BLaER1 (cell line): ENCODE results near the gene DCDC1.

ENCODE experiments used
- H3K27ac ChIP-seq: shearing (Covaris generic); formaldehyde crosslinking; 2 replicates; pipeline ENCODE4 v1.8.1; 2022
- H3K27me3 ChIP-seq: shearing (Covaris generic); formaldehyde crosslinking; 2 replicates; pipeline ENCODE4 v1.8.1; 2022
- H3K36me3 ChIP-seq: shearing (Covaris generic); formaldehyde crosslinking; 2 replicates; pipeline ENCODE4 v1.8.1; 2022
- H3K4me1 ChIP-seq: shearing (Covaris generic); formaldehyde crosslinking; 2 replicates; pipeline ENCODE4 v1.8.1; 2022
- H3K4me2 ChIP-seq: shearing (Covaris generic); formaldehyde crosslinking; 2 replicates; pipeline ENCODE4 v1.8.1; 2022
- H3K4me3 ChIP-seq: shearing (Covaris generic); formaldehyde crosslinking; 2 replicates; pipeline ENCODE4 v1.8.1; 2022
- H3K9ac ChIP-seq: shearing (Covaris generic); formaldehyde crosslinking; 2 replicates; pipeline ENCODE4 v1.8.1; 2022
- H3K9me3 ChIP-seq: shearing (Covaris generic); formaldehyde crosslinking; 2 replicates; pipeline ENCODE4 v1.8.1; 2022
- H4K20me1 ChIP-seq: shearing (Covaris generic); formaldehyde crosslinking; 2 replicates; pipeline ENCODE4 v1.8.1; 2022
- Cebpa-rat ChIP-seq: shearing (Covaris generic); IDR thresholded peaks from 2 replicates; pipeline ENCODE4 v1.8.1; 2022

DCDC1 gene

DNA sequence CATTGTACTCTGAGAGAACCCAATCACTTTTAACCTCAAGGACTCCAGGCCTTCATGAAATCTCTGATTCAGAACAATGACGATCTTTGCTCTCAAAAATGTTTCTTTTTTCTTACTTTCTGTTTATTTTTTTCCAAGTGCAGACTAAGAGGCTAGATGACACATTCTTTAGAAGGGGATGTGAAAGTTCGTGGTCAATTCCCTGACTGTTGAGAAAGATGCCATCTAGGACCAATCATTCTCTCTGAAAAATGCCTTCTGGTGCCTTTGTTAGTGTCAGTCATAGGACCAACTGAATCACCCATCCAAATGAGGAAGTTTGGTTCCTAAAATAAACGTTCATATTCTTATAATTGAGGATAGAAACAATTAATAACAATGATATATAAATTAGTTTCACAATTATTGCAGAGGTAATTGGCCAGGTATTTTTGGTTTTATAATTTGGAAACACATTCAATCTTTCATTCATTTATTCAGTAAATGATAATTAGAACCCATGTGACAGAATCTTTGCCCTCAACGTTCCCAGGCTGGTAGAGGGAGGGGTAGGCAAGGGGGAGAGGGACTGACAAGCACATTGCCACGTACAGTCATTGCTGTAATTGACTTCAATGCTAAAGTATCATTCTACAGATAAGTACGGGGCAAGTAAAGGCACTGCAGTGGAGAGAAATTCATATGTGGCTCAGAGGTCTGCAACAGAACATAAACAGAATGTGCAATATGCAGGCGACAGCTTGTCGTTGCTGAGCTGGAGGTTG, 450.0 kb downstream of the DCDC1 start:
- no peaks in the 10 kb centered on the region for H3K27me3 ChIP-seq
- no peak overlapping the region for H3K4me3 ChIP-seq
- H3K27ac ChIP-seq: no peak overlapping the region
- H3K4me1 ChIP-seq: peaks cover 13% of the 10 kb centered on the region; the same call in 1 of the 2 replicates
- peak overlapping the region; percentile 25; the same call in 1 of the 2 replicates for H3K4me2 ChIP-seq
- no peaks in the 10 kb centered on the region for H3K9me3 ChIP-seq
- no peak overlapping the region for H3K9ac ChIP-seq
- no peak for TF ChIP-seq Cebpa-rat
- no peaks in the 10 kb centered on the region for H3K36me3 ChIP-seq
- H4K20me1 ChIP-seq: no peaks in the 10 kb centered on the region

DNA sequence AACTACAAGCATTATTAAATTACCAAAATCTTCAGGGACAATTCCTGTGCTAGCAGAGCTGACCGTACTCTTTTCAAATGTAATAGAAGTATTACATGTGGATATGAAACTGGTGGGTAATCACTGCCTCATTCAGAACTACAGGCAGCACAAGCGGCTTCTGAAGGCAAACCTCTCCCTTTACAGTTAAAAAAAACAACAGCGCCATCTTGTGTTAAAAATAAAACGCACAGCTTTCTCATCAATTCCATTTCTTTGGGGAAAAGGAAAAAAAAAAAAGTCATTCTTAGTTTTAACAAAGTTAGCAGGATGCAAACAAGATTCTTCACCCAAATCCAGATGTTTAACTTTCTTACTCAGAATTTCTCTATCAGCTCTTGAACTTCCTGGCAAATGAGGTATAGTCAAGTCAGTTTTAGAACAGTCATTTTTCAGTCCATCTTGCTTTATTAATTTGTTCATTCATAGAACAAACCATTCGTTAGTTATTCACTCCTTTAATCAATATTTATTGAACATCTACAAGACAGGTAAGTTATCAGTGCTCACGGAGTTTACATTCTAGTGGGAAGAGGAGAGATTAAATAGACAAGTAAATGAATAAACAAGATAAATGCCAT, 451.6 kb downstream of the DCDC1 start:
- no peaks in the 10 kb centered on the region for H3K9me3 ChIP-seq
- no peak overlapping the region for H3K9ac ChIP-seq
- no peak overlapping the region for H3K4me3 ChIP-seq
- H3K4me2 ChIP-seq: no peak overlapping the region
- H3K27ac ChIP-seq: no peak overlapping the region
- no peak for TF ChIP-seq Cebpa-rat
- no peaks in the 10 kb centered on the region for H3K36me3 ChIP-seq
- no peaks in the 10 kb centered on the region for H3K27me3 ChIP-seq
- peaks cover 13% of the 10 kb centered on the region; the same call in 1 of the 2 replicates for H3K4me1 ChIP-seq
- no peaks in the 10 kb centered on the region for H4K20me1 ChIP-seq

DNA sequence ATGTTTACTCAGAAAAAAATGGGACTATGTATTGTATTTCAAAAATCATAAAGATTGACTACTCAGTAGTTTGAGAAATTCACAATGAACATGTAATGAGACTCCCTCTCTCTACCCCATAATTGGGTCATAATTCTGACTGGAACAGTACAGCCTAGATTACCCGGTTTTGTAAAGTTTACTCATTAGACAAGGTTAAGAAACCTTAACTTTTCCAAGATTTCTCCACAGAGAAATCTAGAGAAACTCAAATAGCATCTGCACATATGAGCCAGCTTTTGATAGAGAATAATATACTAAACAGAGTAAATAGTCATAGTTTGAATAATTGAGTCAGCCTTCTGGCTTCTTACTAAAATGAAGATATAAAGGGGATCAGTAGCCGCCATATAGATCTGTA, 452.3 kb downstream of the DCDC1 start:
- no peaks in the 10 kb centered on the region for H3K36me3 ChIP-seq
- no peak overlapping the region for H3K4me2 ChIP-seq
- H4K20me1 ChIP-seq: no peaks in the 10 kb centered on the region
- H3K4me3 ChIP-seq: no peak overlapping the region
- no peak for TF ChIP-seq Cebpa-rat
- H3K4me1 ChIP-seq: peaks cover 13% of the 10 kb centered on the region; the same call in 1 of the 2 replicates
- no peaks in the 10 kb centered on the region for H3K9me3 ChIP-seq
- H3K9ac ChIP-seq: no peak overlapping the region
- no peak overlapping the region for H3K27ac ChIP-seq
- no peaks in the 10 kb centered on the region for H3K27me3 ChIP-seq

DNA sequence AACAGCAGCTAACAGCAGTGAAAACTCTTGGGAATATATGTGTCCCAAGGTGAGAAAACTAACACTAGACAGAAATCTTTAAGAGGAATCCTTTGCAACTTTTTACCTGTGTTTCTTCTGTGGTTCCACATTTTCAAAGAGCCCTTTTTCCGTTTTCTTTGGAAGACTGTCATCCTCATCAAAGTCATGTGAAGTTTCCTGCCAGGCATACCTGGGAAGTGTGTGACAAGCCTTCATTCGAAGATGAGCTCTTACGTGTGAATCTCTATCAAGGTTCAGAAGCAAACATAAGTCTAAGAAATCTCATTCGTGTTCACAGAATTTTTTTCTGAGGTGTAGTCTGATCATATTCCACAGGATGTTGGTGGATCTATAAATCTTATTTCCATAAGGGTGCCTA, 452.8 kb downstream of the DCDC1 start:
- no peaks in the 10 kb centered on the region for H3K9me3 ChIP-seq
- H3K4me1 ChIP-seq: peaks cover 13% of the 10 kb centered on the region; the same call in 1 of the 2 replicates
- no peak overlapping the region for H3K27ac ChIP-seq
- H3K4me3 ChIP-seq: no peak overlapping the region
- H3K4me2 ChIP-seq: no peak overlapping the region
- no peak for TF ChIP-seq Cebpa-rat
- H3K27me3 ChIP-seq: no peaks in the 10 kb centered on the region
- no peaks in the 10 kb centered on the region for H3K36me3 ChIP-seq
- H3K9ac ChIP-seq: no peak overlapping the region
- no peaks in the 10 kb centered on the region for H4K20me1 ChIP-seq

DNA sequence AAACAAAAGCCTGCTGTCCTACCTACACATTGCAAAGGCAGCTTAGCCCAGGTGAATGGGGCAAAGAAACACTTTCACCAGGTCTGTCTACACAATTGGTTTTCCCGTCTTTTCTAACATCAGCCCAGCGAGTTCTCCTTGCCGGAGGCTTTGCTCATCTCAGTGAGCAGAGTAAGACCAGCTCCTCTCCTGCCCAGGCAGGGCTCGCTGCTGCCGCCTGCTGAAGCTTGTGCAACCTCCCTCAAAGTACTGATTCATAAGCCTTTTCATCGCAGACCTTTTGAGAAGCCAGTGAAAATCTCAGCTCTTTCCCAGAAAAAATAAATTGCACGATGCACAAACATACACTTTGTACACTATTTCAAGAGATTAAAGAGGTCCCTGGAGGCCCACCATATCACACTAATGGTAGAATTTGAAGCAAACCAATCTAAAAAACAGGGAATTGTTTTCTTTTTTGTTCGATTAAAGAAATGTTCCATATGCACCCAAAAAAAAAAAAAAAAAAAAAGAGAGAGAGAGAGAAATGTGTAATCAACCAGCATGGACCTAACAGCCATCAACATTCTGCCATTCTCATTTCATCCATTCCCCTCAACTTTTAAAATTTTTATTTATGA, 455.3 kb downstream of the DCDC1 start:
- H3K4me1 ChIP-seq: peaks cover 5% of the 10 kb centered on the region; the same call in 1 of the 2 replicates
- H3K4me2 ChIP-seq: no peak overlapping the region
- no peaks in the 10 kb centered on the region for H3K36me3 ChIP-seq
- H3K9me3 ChIP-seq: no peaks in the 10 kb centered on the region
- H3K27me3 ChIP-seq: no peaks in the 10 kb centered on the region
- no peaks in the 10 kb centered on the region for H4K20me1 ChIP-seq
- H3K27ac ChIP-seq: no peak overlapping the region
- no peak for TF ChIP-seq Cebpa-rat
- H3K4me3 ChIP-seq: no peak overlapping the region
- H3K9ac ChIP-seq: no peak overlapping the region

DNA sequence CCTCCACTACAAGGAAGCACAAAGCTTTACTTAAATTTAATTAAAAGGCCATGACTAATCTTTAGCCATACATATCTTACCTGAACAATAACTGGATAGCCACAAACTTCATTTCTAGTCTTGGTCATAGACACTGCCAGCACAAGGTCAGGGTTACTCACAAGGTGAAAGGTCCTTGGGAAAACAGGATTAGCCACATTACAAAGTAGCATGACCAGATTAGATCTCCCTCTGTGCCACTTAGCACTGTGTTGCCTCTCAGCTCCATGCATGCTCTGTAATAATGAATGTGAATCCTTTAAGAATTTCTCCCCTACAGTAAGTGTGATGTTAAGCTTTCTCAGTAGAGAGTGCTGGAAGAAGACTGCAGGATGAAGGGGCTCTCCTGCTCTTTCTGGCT, 458.3 kb downstream of the DCDC1 start:
- Histone ChIP-seq H3K27me3 (no peaks in the 10 kb centered on the region), H3K36me3 (no peaks in the 10 kb centered on the region), H3K4me3 (no peak overlapping the region), H3K9ac (no peak overlapping the region), H3K27ac (no peak overlapping the region), H3K9me3 (no peaks in the 10 kb centered on the region), H4K20me1 (no peaks in the 10 kb centered on the region), H3K4me1 (no peaks in the 10 kb centered on the region), H3K4me2 (no peak overlapping the region)
- no peak for TF ChIP-seq Cebpa-rat

DNA sequence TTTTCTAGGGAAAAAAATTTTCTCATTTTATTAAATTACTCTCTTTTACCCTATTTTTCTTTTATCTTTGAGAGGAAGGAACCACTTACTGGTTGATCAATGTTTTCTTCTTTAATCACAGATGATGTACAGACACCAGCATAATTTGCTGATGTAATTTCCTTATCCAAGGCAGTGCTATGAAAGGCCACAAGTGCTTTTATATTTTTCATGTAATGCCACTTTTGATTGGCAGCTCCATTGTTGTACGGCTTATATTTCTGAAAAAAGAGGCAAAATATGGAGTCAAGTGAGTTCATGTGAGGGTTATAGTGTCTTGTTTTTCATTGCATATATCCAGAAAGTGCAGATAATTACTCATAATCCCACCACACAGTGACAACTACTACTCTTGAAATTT, 460.7 kb downstream of the DCDC1 start:
- Histone ChIP-seq H3K4me2 (no peak overlapping the region), H3K9me3 (no peaks in the 10 kb centered on the region), H3K27me3 (no peaks in the 10 kb centered on the region), H3K27ac (no peak overlapping the region), H3K9ac (no peak overlapping the region), H3K4me3 (no peak overlapping the region), H4K20me1 (no peaks in the 10 kb centered on the region), H3K36me3 (no peaks in the 10 kb centered on the region), H3K4me1 (no peaks in the 10 kb centered on the region)
- no peak for TF ChIP-seq Cebpa-rat

DNA sequence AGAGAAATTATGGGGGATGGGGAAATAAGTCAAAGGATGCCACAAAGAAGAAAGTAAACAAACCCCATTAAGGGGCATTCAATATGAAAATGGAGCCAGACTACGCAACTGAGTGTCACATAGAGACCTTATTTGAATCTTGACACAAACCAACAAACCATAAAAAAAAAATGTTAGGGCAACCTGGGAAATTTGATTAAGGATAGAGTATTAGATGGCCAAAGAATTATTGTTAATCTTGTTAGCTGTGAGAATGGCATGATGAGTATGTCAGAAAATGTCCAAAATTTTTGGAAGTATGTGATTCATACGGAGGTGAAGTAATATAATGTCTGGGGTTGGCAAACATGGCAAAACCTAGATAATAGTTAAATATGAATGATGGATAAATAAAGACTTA, 461.3 kb downstream of the DCDC1 start:
- Histone ChIP-seq H3K9me3 (no peaks in the 10 kb centered on the region), H3K4me1 (no peaks in the 10 kb centered on the region), H4K20me1 (no peaks in the 10 kb centered on the region), H3K27me3 (no peaks in the 10 kb centered on the region), H3K9ac (no peak overlapping the region), H3K27ac (no peak overlapping the region), H3K4me2 (no peak overlapping the region), H3K36me3 (no peaks in the 10 kb centered on the region), H3K4me3 (no peak overlapping the region)
- no peak for TF ChIP-seq Cebpa-rat

DNA sequence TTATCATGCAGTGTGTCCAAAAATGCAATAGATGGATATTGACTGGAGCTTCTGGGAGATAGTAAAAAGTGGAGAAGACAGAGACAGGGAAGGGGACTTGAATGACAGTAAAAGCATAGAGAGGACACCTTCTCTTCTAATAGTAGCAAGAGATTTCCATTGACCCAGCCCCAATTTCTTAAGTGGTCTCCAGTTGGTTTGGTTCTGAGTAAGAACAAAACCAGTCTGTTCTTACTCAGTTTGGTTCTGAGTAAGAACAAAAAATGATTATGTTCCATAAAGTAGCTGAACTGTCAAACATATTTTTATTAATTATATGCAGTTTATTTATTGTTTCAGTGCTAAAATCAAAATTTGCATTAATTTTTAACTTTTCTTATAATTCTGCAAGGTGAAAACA, 466.6 kb downstream of the DCDC1 start:
- H3K27ac ChIP-seq: no peak overlapping the region
- no peak overlapping the region for H3K9ac ChIP-seq
- no peaks in the 10 kb centered on the region for H3K4me1 ChIP-seq
- H3K27me3 ChIP-seq: no peaks in the 10 kb centered on the region
- H3K36me3 ChIP-seq: no peaks in the 10 kb centered on the region
- no peak overlapping the region for H3K4me3 ChIP-seq
- no peak overlapping the region for H3K4me2 ChIP-seq
- H4K20me1 ChIP-seq: no peaks in the 10 kb centered on the region
- H3K9me3 ChIP-seq: no peaks in the 10 kb centered on the region
- TF ChIP-seq Cebpa-rat: no peak

DNA sequence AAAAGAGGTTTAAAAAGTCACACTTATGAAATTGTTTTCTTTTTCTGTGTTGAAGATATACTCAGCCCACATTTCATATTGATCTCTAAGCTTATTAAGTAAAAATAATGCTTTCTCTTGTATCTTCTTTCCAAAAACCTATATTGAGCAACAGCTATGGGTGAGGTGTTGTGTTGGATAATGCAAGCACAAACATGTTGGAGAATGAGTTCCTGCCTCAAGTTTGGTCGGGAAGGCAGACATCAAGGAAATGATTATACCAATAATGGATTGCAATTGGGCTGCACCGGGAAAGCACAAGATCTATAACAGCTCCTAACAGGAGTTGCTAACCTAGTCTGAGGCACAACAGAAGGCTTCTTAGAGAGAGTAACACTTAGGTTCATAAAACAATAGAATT, 474.5 kb downstream of the DCDC1 start:
- no peak overlapping the region for H3K9ac ChIP-seq
- H3K4me3 ChIP-seq: no peak overlapping the region
- no peak overlapping the region for H3K4me2 ChIP-seq
- no peaks in the 10 kb centered on the region for H3K9me3 ChIP-seq
- no peaks in the 10 kb centered on the region for H3K27me3 ChIP-seq
- H3K27ac ChIP-seq: no peak overlapping the region
- no peaks in the 10 kb centered on the region for H3K36me3 ChIP-seq
- no peaks in the 10 kb centered on the region for H3K4me1 ChIP-seq
- no peaks in the 10 kb centered on the region for H4K20me1 ChIP-seq
- no peak for TF ChIP-seq Cebpa-rat
